ENCODE results near the gene ZNF32.

Gene ZNF32

DNA sequence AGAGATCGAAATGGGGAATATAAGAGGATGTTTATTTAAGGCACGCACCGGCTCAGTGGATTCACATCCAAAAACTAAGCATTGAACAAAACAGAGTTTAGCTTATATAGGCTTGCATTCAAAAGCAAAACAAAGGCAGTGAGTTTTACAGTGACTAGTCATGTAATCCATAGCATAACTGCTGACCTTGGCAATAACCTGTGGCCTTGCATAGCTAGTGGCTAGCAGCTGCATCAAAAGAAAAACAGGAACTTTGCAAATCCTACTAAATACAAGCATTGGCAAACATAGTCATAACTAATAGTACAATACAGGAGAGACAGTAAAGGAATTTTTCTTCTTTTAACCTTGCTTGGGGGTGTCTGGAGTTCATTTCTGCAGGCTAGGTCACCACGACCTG lies 52.1 kb downstream of the ZNF32 start:
- peaks cover 3% of the 10 kb centered on the region for H3K4me1 ChIP-seq (ENCODE audit: control insufficient read depth, insufficient read depth, low read length)
- H3K4me2 ChIP-seq (ENCODE audit: low read length): no peak overlapping the region
- H3K36me3 ChIP-seq (ENCODE audit: insufficient read depth, low read length): no peaks in the 10 kb centered on the region
- peaks cover 1% of the 10 kb centered on the region for H3K9me3 ChIP-seq (replicated peaks; ENCODE audit: low read length)
- no peak overlapping the region for H3K9ac ChIP-seq (ENCODE audit: low read depth, low read length)
- peaks cover 9% of the 10 kb centered on the region for H3K27me3 ChIP-seq (ENCODE audit: control insufficient read depth, insufficient read depth, low read length)
- H3K4me3 ChIP-seq (ENCODE audit: low read length): no peak overlapping the region

DNA sequence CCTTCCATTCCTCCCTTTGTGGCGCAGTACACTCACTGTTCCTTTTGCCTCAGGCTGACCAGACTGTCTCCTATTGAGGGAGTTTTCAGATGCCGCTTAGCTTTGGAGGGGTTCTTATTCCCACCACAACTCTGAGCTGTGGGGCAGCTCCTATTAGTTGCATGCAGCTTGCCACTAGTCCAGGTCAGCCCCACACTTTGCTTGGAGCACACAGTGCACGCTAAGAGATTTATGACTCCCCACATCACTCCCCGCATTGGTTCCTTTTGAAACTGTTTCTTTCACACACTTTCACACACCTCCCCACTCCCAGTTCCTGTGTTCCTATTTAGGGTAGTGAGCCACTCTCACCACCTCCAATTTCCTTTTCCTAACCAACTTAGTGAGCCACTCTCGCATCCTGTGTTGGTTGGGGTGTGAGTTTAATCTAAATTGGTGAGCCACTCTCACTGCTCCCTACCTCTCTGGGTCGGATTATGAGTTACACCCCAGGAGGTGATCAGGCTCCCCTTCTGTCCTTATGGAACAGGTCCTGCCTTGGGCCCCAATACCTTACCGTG lies 52.9 kb downstream of the ZNF32 start:
- peaks cover 3% of the 10 kb centered on the region for H3K9me3 ChIP-seq (replicated peaks; ENCODE audit: low read length)
- H3K36me3 ChIP-seq (ENCODE audit: insufficient read depth, low read length): no peaks in the 10 kb centered on the region
- H3K4me1 ChIP-seq (ENCODE audit: control insufficient read depth, insufficient read depth, low read length): peaks cover 3% of the 10 kb centered on the region
- no peak overlapping the region for H3K9ac ChIP-seq (ENCODE audit: low read depth, low read length)
- peaks cover 6% of the 10 kb centered on the region for H3K27me3 ChIP-seq (ENCODE audit: control insufficient read depth, insufficient read depth, low read length)
- peak overlapping the region; percentile 86 for H3K4me2 ChIP-seq (ENCODE audit: low read length)
- H3K4me3 ChIP-seq (ENCODE audit: low read length): no peak overlapping the region

DNA sequence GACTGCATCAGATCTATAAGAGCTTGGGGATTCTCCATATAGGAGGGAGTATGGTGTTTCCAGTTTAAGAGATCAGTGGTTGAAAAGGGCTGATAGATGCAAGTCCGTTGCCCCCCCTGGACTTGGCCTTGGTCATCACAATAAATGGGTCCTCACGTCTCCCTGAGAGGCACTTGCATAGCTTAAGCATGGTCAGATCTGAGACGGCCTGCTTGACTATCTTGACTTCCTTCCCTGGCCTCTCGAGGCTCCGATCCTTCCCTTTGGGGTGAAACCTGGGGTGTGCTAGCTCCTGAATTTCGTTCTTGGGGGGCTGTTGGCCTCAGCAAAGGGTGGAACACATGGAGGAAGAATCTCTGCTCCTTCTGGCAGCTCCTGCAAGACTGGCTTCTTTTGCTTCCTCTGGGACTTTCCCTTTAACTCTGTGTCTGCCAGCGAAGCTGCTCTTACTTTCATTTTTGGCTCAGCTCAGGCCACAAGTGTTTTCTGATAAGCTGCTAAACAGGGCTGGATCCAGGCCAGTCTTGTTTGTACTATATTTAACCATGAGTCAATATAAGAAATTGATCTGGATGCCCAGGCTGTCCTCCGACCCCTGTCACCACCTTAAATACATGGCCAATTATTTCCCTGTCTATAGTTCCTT lies 53.6 kb downstream of the ZNF32 start:
- Histone ChIP-seq H3K27me3 (ENCODE audit: control insufficient read depth, insufficient read depth, low read length) (peaks cover 6% of the 10 kb centered on the region), H3K9me3 (replicated peaks; ENCODE audit: low read length) (peaks cover 3% of the 10 kb centered on the region), H3K4me2 (ENCODE audit: low read length) (peak overlapping the region; percentile 86), H3K4me1 (ENCODE audit: control insufficient read depth, insufficient read depth, low read length) (peaks cover 3% of the 10 kb centered on the region), H3K36me3 (ENCODE audit: insufficient read depth, low read length) (no peaks in the 10 kb centered on the region), H3K4me3 (ENCODE audit: low read length) (peak overlapping the region; percentile 62), H3K9ac (ENCODE audit: low read depth, low read length) (peak overlapping the region; percentile 41)
